ENCODE data around the gene RASSF10.

Gene RASSF10

GRCh38 chr11:13061294-13061990 is 52.3 kb downstream of the RASSF10 start:
- TF ChIP-seq REST (IDR thresholded peaks at IDR 0.05; ENCODE audit: low read depth) (no peak), FOXM1 (IDR thresholded peaks at IDR 0.05; ENCODE audit: borderline replicate concordance, low read depth) (no peak), RAD21 (IDR thresholded peaks at IDR 0.05; ENCODE audit: low read depth) (no peak), TCF12 (IDR thresholded peaks at IDR 0.05; ENCODE audit: low read depth) (no peak), EGR1 (IDR thresholded peaks at IDR 0.05) (no peak), TEAD4 (IDR thresholded peaks at IDR 0.05) (no peak), YY1 (IDR thresholded peaks at IDR 0.05; ENCODE audit: low read depth) (no peak), NFIC (IDR thresholded peaks at IDR 0.05) (no peak), USF1 (IDR thresholded peaks at IDR 0.05) (no peak), ZBTB7A (IDR thresholded peaks at IDR 0.05; ENCODE audit: low read depth) (no peak)
